DND-41 (cell line): ENCODE results near the gene A2M.

Source experiments
- ATAC-seq: fragments of 200-7000 bp; cut with Tn5 transposase; 3 replicates; pipeline ENCODE4 v1.9.1; 2021; ENCODE audit warnings: low read depth; ENCODE audit not compliant: insufficient read depth
- DNase-seq: peaks from one replicate; pipeline ENCODE4 v3.0.0-alpha.2; 2020
- H2AFZ ChIP-seq: 2 replicates; pipeline ENCODE4 v1.6.0; 2012; ENCODE audit warnings: low read depth, low read length
- H3K27ac ChIP-seq: 2 replicates; pipeline ENCODE4 v1.5.1; 2012; ENCODE audit warnings: low read length, inconsistent platforms
- H3K27me3 ChIP-seq: fragments of 200-600 bp; sonication (generic); 2 replicates; pipeline ENCODE4 v1.6.0; 2012; ENCODE audit warnings: low read length, mild to moderate bottlenecking, inconsistent platforms; ENCODE audit not compliant: insufficient read depth, poor library complexity
- H3K36me3 ChIP-seq: 2 replicates; pipeline ENCODE4 v1.5.1; 2012; ENCODE audit warnings: low read length, inconsistent platforms; ENCODE audit not compliant: insufficient read depth
- H3K4me1 ChIP-seq: 2 replicates; pipeline ENCODE4 v1.5.1; 2012; ENCODE audit warnings: mild to moderate bottlenecking, low read length; ENCODE audit not compliant: insufficient read depth
- H3K4me2 ChIP-seq: 2 replicates; pipeline ENCODE4 v1.6.0; 2012; ENCODE audit warnings: mild to moderate bottlenecking, moderate library complexity, low read length, inconsistent platforms; ENCODE audit not compliant: insufficient read depth
- H3K4me3 ChIP-seq, 2 experiments: fragments of 200-600 bp in 1 of 2; shearing (Covaris generic) in 1 of 2; 2 replicates each; pipeline ENCODE4 v1.5.1; 2012 to 2016; ENCODE audit warnings: inconsistent platforms in 2 of 2, low read length in 2 of 2, mild to moderate bottlenecking in 2 of 2, low read depth in 1 of 2, moderate library complexity in 1 of 2
- H3K79me2 ChIP-seq: 2 replicates; pipeline ENCODE4 v1.6.0; 2012; ENCODE audit warnings: low read length, inconsistent platforms; ENCODE audit not compliant: insufficient read depth
- H3K9ac ChIP-seq: 2 replicates; pipeline ENCODE4 v1.6.0; 2012; ENCODE audit warnings: low read depth, mild to moderate bottlenecking, inconsistent platforms, low read length, moderate library complexity
- H3K9me3 ChIP-seq: 2 replicates; pipeline ENCODE4 v1.5.1; 2012; ENCODE audit warnings: low read length, moderate library complexity, mild to moderate bottlenecking, inconsistent platforms; ENCODE audit not compliant: insufficient read depth, severe bottlenecking
- H4K20me1 ChIP-seq: 2 replicates; pipeline ENCODE4 v1.6.0; 2012; ENCODE audit warnings: low read length; ENCODE audit not compliant: insufficient read depth
- EZH2 ChIP-seq: IDR thresholded peaks from 3 replicates; pipeline ENCODE4 v1.6.1; 2012; ENCODE audit warnings: borderline replicate concordance, low read depth, mild to moderate bottlenecking, moderate library complexity, low read length, inconsistent platforms; ENCODE audit not compliant: severe bottlenecking
- TF ChIP-seq, protein P1 (sequence below): IDR thresholded peaks from 2 replicates; pipeline ENCODE4 v1.5.1; 2012; ENCODE audit warnings: borderline replicate concordance, low read length, moderate library complexity, mild to moderate bottlenecking; ENCODE audit not compliant: poor library complexity, severe bottlenecking; ENCODE audit errors: extremely low read depth

Gene A2M

DNA sequence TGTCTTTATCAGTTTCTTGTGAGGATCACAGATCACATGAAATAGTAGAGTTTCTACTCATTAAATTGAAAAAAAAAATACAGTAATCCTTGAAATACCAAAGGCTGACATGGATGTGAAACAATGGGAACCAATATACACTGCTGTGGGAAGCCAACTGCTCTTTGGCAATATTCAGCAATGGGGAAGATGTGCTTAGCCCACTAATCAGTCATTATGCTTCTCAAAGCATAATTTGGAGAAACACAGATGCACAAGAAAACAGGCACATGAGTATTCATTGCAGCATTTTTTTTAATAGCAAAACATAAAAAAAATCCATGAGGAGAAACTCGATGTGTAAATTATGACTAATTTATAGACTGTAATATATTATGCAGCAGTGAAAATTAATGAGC lies 40.6 kb downstream of the A2M start:
- Histone ChIP-seq H3K36me3 (no peaks in the 10 kb centered on the region), H3K9ac (no peak overlapping the region), H2AFZ (no peak overlapping the region), H3K4me2 (no peak overlapping the region), H3K27ac (no peak overlapping the region), H3K4me3 (no peak overlapping the region), H4K20me1 (no peaks in the 10 kb centered on the region), H3K79me2 (no peaks in the 10 kb centered on the region), H3K9me3 (no peaks in the 10 kb centered on the region), H3K4me1 (no peaks in the 10 kb centered on the region), H3K27me3 (no peaks in the 10 kb centered on the region)
- TF ChIP-seq, protein P1, sequence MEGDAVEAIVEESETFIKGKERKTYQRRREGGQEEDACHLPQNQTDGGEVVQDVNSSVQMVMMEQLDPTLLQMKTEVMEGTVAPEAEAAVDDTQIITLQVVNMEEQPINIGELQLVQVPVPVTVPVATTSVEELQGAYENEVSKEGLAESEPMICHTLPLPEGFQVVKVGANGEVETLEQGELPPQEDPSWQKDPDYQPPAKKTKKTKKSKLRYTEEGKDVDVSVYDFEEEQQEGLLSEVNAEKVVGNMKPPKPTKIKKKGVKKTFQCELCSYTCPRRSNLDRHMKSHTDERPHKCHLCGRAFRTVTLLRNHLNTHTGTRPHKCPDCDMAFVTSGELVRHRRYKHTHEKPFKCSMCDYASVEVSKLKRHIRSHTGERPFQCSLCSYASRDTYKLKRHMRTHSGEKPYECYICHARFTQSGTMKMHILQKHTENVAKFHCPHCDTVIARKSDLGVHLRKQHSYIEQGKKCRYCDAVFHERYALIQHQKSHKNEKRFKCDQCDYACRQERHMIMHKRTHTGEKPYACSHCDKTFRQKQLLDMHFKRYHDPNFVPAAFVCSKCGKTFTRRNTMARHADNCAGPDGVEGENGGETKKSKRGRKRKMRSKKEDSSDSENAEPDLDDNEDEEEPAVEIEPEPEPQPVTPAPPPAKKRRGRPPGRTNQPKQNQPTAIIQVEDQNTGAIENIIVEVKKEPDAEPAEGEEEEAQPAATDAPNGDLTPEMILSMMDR = no peak
- TF ChIP-seq EZH2 = no peak
- DNase-seq (no peak), ATAC-seq (no peak)

DNA sequence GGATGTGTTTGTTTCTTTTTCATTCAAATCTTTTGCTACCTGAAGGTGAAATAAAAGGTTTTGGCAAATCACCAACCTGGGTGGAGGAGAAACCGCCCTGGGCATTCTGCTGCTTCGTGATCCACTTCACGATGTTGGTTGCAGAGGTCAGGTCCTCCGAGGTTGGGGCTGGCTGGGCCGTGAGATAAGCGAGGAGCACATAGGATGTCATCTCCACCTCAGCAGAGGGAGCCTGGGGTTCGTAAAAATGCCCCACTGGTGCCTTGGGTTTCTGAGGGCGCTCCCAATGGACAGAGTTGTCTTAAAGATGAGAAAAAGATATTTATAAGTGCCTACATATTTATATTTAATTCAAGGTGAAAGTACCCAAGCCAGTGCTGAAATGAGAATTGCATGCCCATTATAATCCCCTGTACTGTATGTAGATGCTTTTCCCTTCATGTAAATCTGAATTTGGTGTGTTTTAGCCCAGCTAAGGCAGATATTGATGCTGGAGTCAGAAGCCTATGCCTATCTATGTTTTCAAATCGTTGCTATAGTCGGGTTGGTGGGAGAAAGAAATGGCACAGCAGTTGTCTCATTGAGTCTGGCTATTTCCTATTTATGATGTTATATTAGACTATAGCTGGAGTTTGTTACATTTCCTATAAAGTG lies 41.1 kb downstream of the A2M start:
- H3K4me2 ChIP-seq = no peak overlapping the region
- H3K9me3 ChIP-seq = no peaks in the 10 kb centered on the region
- DNase-seq = no peak
- H3K36me3 ChIP-seq = no peaks in the 10 kb centered on the region
- no peak for ATAC-seq
- H3K27ac ChIP-seq = no peak overlapping the region
- no peaks in the 10 kb centered on the region for H3K79me2 ChIP-seq
- no peaks in the 10 kb centered on the region for H4K20me1 ChIP-seq
- H3K27me3 ChIP-seq = no peaks in the 10 kb centered on the region
- H3K9ac ChIP-seq = no peak overlapping the region
- no peak for TF ChIP-seq EZH2
- TF ChIP-seq, protein P1 = no peak
- H3K4me1 ChIP-seq = no peaks in the 10 kb centered on the region
- H2AFZ ChIP-seq = no peak overlapping the region
- no peak overlapping the region for H3K4me3 ChIP-seq

DNA sequence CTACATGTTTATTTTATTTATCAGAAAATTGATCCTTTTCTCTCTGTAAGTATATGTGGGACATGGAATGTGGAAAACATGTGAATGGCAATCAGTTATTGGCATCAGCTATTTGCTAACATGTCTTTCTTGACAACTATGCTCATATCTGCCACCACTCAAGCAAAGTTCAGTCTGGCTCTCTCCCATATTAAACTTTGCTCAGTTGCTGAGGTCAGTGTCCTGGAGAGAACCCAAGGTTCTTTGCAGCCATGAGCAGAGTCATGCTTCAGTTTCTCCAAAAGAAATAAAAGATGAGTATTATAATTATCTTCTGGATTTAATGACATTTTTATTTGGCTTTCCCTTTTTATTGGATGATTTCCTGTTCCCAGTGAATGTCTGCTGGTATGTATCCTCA lies 42.6 kb downstream of the A2M start:
- no peak for ATAC-seq
- no peaks in the 10 kb centered on the region for H3K27me3 ChIP-seq
- no peak for TF ChIP-seq EZH2
- TF ChIP-seq, protein P1 = no peak
- H3K4me1 ChIP-seq = no peaks in the 10 kb centered on the region
- H2AFZ ChIP-seq = no peak overlapping the region
- H3K9ac ChIP-seq = no peak overlapping the region
- no peak overlapping the region for H3K27ac ChIP-seq
- no peak for DNase-seq
- H3K9me3 ChIP-seq = no peaks in the 10 kb centered on the region
- H4K20me1 ChIP-seq = no peaks in the 10 kb centered on the region
- no peaks in the 10 kb centered on the region for H3K79me2 ChIP-seq
- H3K36me3 ChIP-seq = no peaks in the 10 kb centered on the region
- no peak overlapping the region for H3K4me3 ChIP-seq
- no peak overlapping the region for H3K4me2 ChIP-seq

DNA sequence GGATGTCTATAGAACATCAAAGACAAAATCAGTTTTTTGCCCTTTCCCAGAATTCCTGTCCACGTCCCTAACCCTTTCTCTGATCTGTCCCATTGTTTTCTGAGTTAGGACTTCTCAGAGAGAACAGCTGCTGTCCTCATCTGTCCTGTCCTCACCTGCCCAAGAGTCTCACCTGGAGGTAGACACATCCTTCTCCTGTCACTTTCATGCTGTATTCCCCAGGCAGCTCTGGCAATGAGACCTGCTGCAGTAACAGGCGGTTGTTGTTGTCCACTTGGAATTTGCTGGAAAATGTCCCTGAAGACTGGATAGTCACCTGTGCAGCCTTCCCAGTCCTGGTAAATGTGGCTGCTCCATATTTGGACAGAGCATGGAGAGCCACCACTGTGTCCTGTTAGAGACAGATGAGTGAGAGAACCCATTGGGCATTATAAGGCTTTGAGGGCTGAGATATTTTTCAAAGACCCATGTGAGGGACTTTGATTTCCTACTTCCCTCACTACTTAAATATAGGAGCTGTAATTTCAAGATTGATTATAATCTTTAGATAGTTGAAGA lies 43.2 kb downstream of the A2M start:
- DNase-seq = no peak

More for the DNA sequence above, 43.2 kb downstream of the A2M start:
- TF ChIP-seq, protein P1 = no peak
- no peak for TF ChIP-seq EZH2
- no peak for ATAC-seq
- Histone ChIP-seq H3K4me3 (no peak overlapping the region), H3K27me3 (no peaks in the 10 kb centered on the region), H2AFZ (no peak overlapping the region), H3K4me1 (no peaks in the 10 kb centered on the region), H3K79me2 (no peaks in the 10 kb centered on the region), H3K36me3 (no peaks in the 10 kb centered on the region), H3K4me2 (no peak overlapping the region), H3K9me3 (no peaks in the 10 kb centered on the region), H3K27ac (no peak overlapping the region), H4K20me1 (no peaks in the 10 kb centered on the region), H3K9ac (no peak overlapping the region)
